ENCODE data around the gene TEKT3.

Gene TEKT3

DNA sequence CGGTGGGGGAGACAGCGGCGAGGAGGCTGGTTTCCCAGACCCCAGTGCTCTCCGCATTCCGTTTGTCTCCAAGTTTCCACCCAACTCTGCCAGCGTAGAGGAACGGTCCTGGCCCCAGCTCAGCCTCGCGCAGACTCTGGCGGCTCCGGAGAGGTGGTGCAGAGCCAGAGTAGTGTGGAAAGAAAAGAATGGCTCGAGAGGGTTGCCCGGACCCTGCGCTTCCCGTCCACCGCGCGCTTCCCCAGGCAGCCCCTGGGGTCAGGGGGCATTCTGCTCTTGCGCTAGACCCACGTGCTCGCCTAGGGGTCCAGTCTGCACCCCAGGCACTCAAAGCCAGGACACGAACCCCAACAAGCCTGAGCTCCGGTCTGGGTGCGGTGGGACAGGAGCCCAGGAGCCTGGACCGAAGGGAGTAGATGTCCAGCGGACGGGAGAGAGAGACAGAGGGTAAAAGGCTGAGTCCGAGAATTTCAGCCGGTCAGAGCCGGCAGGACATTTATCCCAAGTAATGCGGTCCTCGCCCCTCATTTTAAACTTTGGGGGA, 80.1 kb downstream of the TEKT3 start:
- TF ChIP-seq EGR1 (IDR thresholded peaks at IDR 0.05) = no peak

DNA sequence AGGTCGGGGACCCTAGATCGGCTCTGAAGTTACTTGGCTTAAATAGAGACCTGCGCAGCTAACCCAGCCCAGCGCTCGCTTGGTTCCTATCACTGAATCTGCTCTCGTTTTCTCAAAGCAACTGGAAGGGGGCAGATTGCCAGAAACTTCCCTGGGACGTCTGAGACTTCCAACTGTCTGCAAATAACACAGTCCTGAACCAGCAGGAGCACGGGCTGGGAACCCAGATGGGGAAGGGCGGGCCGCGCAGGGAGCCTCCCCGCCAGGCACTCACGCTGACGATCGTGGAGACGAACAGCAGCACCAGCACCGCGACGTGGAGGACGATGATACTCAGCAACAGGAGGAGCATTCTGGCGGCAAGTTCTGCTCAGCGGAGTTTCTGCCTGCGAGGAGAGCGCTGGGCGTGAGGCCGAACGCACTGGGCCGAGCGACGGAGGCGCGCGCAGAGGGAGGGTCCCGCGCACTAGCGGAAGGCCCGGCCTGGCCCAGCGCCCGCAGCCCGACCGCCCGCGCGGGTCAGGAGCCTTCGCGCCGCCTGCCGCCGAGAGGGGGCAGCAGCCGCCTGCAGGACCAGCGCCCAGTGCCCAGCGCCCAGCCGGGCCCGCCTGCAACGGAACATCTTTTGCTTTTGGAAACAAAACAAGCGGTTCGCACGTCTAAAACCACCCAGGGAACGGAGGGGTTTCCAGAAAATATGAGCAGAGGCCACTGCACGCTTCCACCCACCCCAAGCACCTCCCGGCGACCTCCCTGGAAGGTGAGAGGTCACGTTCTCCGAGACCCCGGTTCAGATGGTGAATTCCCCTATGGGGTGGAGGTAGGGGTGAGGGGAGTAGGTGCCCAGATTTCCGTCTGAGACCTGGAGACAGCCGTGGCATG, 80.8 kb downstream of the TEKT3 start:
- TF ChIP-seq USF1 (IDR thresholded peaks at IDR 0.05) (no peak), MAX (IDR thresholded peaks at IDR 0.05) (peak; percentile 72), TEAD4 (IDR thresholded peaks at IDR 0.05) (peak; percentile 39; the same call in 1 of the 2 replicates), NFIC (IDR thresholded peaks at IDR 0.05) (peak; percentile 48; the same call in 1 of the 2 replicates), CEBPB (IDR thresholded peaks at IDR 0.05) (no peak), RAD21 (IDR thresholded peaks at IDR 0.05; ENCODE audit: low read depth) (peak; percentile 79)

DNA sequence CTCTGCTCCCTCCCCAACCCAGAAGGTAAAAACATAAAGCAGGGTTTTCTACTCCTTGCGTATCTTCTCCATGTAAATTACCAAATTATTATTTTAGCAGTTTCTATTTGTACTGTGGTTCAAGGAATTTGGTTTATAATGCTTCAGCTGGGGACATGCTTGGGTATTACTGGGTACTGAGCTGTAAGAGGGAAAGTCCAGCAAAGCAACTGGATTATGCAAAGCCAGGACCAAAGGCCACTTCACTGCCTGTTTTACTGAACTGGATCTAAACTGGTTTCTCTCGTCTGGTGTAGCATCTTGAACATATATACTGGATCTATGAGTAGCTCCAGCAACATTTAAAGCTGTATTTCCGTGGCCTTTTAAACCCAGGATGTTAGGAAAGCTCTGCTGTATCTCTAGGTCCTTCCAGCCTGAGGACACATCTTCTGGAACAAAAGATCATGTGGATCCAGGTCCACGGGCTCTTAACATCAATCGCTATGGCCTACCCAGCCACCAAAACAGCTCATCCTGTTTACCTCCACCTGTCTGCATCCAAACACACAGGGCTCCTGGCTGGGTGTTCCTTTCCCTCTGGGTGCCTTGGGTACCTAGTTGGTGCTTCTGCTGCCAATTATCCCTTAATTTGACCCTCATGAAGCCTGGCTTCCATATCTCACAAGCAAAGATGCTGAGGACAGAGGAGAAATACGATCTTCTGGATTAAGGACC, 83.4 kb downstream of the TEKT3 start:
- TF ChIP-seq RAD21 (IDR thresholded peaks at IDR 0.05; ENCODE audit: low read depth) (no peak), EP300 (IDR thresholded peaks at IDR 0.05; ENCODE audit: borderline replicate concordance) (no peak), TCF12 (IDR thresholded peaks at IDR 0.05; ENCODE audit: low read depth) (no peak), CREB1 (IDR thresholded peaks at IDR 0.05; ENCODE audit: low read depth) (no peak), TEAD4 (IDR thresholded peaks at IDR 0.05) (no peak), ZBTB7A (IDR thresholded peaks at IDR 0.05; ENCODE audit: low read depth) (no peak), USF1 (IDR thresholded peaks at IDR 0.05) (no peak), EGR1 (IDR thresholded peaks at IDR 0.05) (no peak)

GRCh38 chr17:15257258-15257788, 84.1 kb downstream of the TEKT3 start:
- TF ChIP-seq TAF1 (IDR thresholded peaks at IDR 0.05; ENCODE audit: low read depth) (no peak), RAD21 (IDR thresholded peaks at IDR 0.05; ENCODE audit: low read depth) (peak; percentile 64), CEBPB (IDR thresholded peaks at IDR 0.05) (no peak), YY1 (IDR thresholded peaks at IDR 0.05; ENCODE audit: low read depth) (0 out of 2 replicates have a peak, but pooled peaks have one; percentile 45), NFIC (IDR thresholded peaks at IDR 0.05) (peak; percentile 61), MAX (IDR thresholded peaks at IDR 0.05) (peak; percentile 70), EGR1 (IDR thresholded peaks at IDR 0.05) (no peak)

GRCh38 chr17:15256689-15257088, 84.7 kb downstream of the TEKT3 start:
- TF ChIP-seq ZBTB7A (IDR thresholded peaks at IDR 0.05; ENCODE audit: low read depth) (no peak), EGR1 (IDR thresholded peaks at IDR 0.05) (no peak), RAD21 (IDR thresholded peaks at IDR 0.05; ENCODE audit: low read depth) (no peak), CEBPB (IDR thresholded peaks at IDR 0.05) (no peak), TCF12 (IDR thresholded peaks at IDR 0.05; ENCODE audit: low read depth) (no peak), TEAD4 (IDR thresholded peaks at IDR 0.05) (no peak), MAX (IDR thresholded peaks at IDR 0.05) (no peak), YY1 (IDR thresholded peaks at IDR 0.05; ENCODE audit: low read depth) (no peak), REST (IDR thresholded peaks at IDR 0.05; ENCODE audit: low read depth) (no peak), FOXM1 (IDR thresholded peaks at IDR 0.05; ENCODE audit: borderline replicate concordance, low read depth) (no peak), TAF1 (IDR thresholded peaks at IDR 0.05; ENCODE audit: low read depth) (no peak), USF1 (IDR thresholded peaks at IDR 0.05) (no peak), CREB1 (IDR thresholded peaks at IDR 0.05; ENCODE audit: low read depth) (no peak), NFIC (IDR thresholded peaks at IDR 0.05) (no peak), EP300 (IDR thresholded peaks at IDR 0.05; ENCODE audit: borderline replicate concordance) (no peak)

DNA sequence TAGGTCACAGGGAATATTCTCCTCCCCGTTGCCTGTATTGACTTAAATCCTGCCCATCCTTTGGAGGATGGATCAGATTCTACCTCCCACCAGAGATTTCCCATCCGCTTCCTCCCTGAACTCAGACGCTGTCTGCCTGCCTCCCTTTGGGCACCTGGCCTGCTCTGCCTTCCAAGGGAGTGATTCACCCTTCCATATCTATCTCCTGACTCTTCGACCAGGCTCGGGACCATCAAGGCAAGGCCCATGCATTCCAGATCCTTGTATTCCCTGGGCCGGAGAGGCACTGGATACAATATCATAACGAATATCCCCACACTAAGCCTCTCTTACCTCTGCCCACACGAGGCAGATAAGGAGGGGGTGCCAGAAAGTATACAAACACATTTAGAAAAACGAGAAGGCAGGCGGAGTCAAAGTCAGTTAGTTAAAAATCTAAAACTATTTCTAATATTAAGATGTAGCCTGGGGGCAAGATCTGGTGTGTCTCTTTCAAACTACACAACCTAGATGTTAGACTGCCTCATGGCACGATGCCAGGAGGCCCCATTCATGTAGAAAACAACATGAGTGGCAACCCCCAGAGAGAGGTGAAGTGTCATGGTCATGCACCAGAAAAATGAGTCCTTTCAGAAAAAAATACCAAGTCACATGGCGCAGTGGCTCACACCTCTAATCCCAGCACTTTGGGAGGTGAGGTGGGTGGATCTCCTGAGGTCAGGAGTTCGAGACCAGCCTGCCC, 85.5 kb downstream of the TEKT3 start:
- TF ChIP-seq RAD21 (IDR thresholded peaks at IDR 0.05; ENCODE audit: low read depth) = no peak
- TF ChIP-seq USF1 (IDR thresholded peaks at IDR 0.05) = no peak
- TF ChIP-seq TAF1 (IDR thresholded peaks at IDR 0.05; ENCODE audit: low read depth) = no peak
- TF ChIP-seq CEBPB (IDR thresholded peaks at IDR 0.05) = no peak
- no peak for TF ChIP-seq EGR1 (IDR thresholded peaks at IDR 0.05)
- TF ChIP-seq EP300 (IDR thresholded peaks at IDR 0.05; ENCODE audit: borderline replicate concordance) = no peak
- TF ChIP-seq CREB1 (IDR thresholded peaks at IDR 0.05; ENCODE audit: low read depth) = no peak
- TF ChIP-seq YY1 (IDR thresholded peaks at IDR 0.05; ENCODE audit: low read depth) = no peak
- TF ChIP-seq MAX (IDR thresholded peaks at IDR 0.05) = no peak
- no peak for TF ChIP-seq ZBTB7A (IDR thresholded peaks at IDR 0.05; ENCODE audit: low read depth)
- TF ChIP-seq NFIC (IDR thresholded peaks at IDR 0.05) = no peak
- TF ChIP-seq TEAD4 (IDR thresholded peaks at IDR 0.05) = no peak
- TF ChIP-seq FOXM1 (IDR thresholded peaks at IDR 0.05; ENCODE audit: borderline replicate concordance, low read depth) = no peak
- no peak for TF ChIP-seq REST (IDR thresholded peaks at IDR 0.05; ENCODE audit: low read depth)
- no peak for TF ChIP-seq TCF12 (IDR thresholded peaks at IDR 0.05; ENCODE audit: low read depth)

Measured in Ishikawa (cell line).